ENCODE results near the gene PLBD1.

PLBD1 gene

GRCh38 chr12:14505626-14506596 is 61.8 kb downstream of the PLBD1 start:
- no peak for DNase-seq (ENCODE audit: low read depth in 2 of 3, low spot score in 1 of 3)

DNA sequence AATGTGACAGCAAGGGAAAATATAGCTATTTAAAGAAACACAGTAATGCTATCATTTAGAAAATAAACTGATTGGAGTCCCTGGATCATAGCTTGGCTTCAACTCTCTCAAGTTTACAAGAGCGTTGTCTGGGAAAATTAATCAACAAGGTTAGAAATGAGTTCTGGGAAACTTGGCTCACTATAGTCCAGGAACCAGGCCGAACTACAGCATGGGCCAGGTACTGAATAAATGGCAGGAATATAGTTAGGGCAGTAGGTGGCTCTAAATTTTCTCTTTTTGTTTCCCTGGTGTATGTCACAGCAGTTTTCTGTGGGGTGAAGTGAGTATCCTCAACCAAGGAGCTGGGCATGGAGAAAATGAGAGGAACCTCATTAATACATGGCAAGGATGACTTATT is 72.4 kb downstream of the PLBD1 start:
- DNase-seq (ENCODE audit: low read depth in 2 of 3, low spot score in 1 of 3), result no peak

GRCh38 chr12:14482886-14483285 is 84.8 kb downstream of the PLBD1 start:
- DNase-seq (ENCODE audit: low read depth in 2 of 3, low spot score in 1 of 3), result no peak

DNA sequence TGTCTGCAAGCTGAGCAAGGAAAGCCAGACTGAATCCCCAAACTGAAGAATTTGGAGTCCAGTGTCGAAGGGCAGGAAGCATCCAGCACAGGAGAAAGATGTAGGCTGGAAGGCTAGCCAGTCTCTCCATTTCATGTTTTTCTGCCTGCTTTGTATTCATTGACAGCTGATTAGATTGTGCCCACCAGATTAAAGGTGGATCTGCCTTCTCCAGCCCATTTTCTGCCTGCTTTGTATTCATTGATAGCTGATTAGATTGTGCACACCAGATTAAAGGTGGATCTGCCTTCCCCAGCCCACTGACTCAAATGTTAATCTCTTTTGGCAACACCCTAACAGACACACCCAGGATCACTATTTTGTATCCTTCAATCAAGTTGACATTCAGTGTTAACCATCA is 85.3 kb downstream of the PLBD1 start:
- no peak for DNase-seq (ENCODE audit: low read depth in 2 of 3, low spot score in 1 of 3)

GRCh38 chr12:14481201-14481600 is 86.5 kb downstream of the PLBD1 start:
- DNase-seq (ENCODE audit: low read depth in 2 of 3, low spot score in 1 of 3), result no peak

- DNase-seq (ENCODE audit: low read depth in 2 of 3, low spot score in 1 of 3), result no peak
Measured at GRCh38 chr12:14479004-14479403, 88.7 kb downstream of the PLBD1 start.

DNA sequence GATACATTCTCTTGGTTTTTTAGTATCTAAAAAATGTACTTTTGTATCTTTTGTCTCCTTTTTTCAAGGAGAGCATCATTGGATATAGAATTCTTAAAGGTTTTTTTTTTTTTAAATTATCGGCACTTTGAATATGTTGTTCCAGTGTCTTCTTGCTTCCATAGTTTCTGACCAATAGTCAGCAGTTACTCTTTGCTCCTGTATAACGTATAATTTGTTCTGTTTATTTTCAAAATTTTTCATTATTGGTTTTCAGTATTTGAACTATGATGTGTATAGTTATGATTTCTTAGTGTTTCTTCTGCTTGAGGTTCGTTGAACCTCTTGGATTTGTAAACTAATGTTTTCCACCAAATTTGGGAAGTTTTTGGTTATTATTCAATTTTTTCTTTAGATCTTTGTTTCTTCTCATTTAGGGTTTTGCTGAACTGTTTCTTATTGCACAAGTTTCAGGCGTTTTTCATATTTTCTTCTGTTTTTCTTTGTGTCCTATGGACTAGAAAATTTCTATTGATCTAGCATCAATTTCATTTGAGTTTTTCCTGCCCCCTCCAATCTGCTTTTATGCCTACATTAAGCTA is 93.9 kb downstream of the PLBD1 start:
- no peak for DNase-seq (ENCODE audit: low read depth in 2 of 3, low spot score in 1 of 3)

GRCh38 chr12:14471497-14471896 is 96.2 kb downstream of the PLBD1 start:
- no peak for DNase-seq (ENCODE audit: low read depth in 2 of 3, low spot score in 1 of 3)

- DNase-seq (ENCODE audit: low read depth in 2 of 3, low spot score in 1 of 3), result no peak
Measured at GRCh38 chr12:14460212-14460841, 107.4 kb downstream of the PLBD1 start.

DNA sequence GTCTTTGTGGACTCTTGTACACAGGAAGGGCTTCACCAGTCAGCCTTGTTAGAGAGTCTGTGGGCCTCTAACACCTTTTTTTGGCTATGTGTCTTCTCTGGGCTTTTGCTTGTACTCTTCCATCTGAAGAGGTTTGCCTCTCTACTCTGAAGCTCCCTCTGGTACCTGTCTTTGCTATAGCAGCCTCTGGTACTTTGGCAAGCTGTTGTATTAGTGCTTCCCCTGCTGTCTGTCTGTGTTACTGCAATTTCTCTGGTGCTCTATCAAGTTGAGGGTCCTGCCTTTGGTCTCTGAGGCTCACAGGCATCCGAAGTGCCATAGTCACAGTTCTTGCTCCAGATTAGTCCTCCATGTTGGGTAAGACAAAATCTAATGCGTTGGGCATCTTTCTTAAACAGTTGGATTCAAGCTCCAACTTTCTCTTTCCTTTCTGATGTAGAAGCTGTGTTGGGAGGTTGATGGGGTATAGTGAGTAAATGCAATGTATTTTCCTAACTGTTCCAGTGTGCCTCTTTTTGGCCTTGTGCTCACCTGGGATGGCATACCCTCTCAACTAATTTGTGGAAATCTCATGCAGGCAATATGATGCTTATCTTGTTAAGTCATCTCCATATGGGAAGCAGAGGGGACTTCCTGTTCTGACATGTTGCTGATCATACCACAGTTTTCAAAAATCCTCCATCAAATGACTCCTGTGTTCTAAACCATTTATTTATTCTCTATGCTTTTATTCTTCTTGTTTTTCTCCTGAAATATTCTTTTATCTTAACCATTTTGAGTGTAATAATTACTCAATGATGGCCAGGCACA is 113.4 kb downstream of the PLBD1 start:
- DNase-seq (ENCODE audit: low read depth in 2 of 3, low spot score in 1 of 3), result peak in 2 of 3 donors; percentile 5 to 29
